G401 (cell line): ENCODE measurements around the gene OBSCN. TPM values are rescaled to one million over a fixed set of nuclear protein-coding genes. Genes with fewer than 3 reads are reported as not detected.
A peak's percentile ranks its signal among the peaks of the same experiment; 100 is the strongest.

Experiments
- DNase-seq: peaks from one replicate; pipeline ENCODE4 v3.0.0-alpha.2; 2015; ENCODE audit warnings: low spot score
- in situ Hi-C: cut with HindIII; loops from 2 replicates; pipeline ENCODE4 v1.10.0; 2016; ENCODE audit warnings: low sequenced_read_pairs, mixed read lengths
- total RNA-seq: library from RNA; depleted of rRNA; stranded (reverse); fragments of >200 nt; shearing (Covaris generic); gene quantifications from 2 replicates; pipeline ENCODE4 v1.2.3, GENCODE V29; 2014

Gene OBSCN
- total RNA-seq, 1 experiment from 2014 or later = 7.3 TPM

DNA sequence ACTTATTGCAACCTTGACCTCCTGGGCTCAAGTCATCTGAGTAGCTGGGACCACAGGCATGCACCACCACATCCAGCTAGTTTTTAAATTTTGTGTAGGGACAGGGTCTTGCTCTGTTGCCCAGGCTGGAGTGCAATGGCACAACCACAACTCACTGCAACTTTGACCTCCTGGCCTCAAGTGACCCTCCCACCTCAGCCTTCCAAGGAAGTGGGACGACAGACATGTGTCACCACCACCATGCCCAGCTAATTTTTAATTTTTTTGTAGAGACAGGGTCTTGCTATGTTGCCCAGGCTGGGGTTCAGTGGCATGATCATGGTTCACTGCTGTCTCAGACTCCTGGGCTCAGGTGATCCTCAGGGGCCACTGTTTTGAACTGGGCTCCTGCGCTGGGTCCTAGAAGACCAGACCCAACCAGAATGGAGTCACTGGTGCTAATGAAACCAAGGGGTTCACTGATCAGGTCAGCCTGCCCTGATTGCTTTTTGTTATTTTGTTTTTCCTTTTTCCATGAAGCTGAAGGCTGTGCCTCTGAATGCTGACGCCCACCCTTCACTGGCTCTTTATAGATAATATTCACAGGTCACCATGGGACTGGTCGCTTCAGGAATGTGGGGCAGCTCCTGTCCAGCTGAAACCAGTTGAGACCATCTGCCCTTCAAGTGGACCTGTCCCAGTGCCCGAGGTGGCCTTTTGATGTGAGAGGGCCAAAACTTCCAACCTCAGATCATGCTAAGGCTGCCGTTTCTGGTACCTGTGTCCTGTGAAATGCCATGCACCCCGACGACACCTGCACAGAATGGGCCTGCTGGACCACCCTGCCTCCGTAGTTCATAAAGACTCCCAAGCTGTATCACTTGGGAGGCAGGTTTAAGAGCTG lies 203.9 kb downstream of the OBSCN start:
- no peak for DNase-seq
- in situ Hi-C loops = no loop called here

GRCh38 chr1:228413241-228414010 lies 205.6 kb downstream of the OBSCN start:
- peak; percentile 29 for DNase-seq
- in situ Hi-C loops = no loop called here

GRCh38 chr1:228414511-228415211 lies 206.8 kb downstream of the OBSCN start:
- DNase-seq = peak; percentile 69
- in situ Hi-C loops = no loop called here

DNA sequence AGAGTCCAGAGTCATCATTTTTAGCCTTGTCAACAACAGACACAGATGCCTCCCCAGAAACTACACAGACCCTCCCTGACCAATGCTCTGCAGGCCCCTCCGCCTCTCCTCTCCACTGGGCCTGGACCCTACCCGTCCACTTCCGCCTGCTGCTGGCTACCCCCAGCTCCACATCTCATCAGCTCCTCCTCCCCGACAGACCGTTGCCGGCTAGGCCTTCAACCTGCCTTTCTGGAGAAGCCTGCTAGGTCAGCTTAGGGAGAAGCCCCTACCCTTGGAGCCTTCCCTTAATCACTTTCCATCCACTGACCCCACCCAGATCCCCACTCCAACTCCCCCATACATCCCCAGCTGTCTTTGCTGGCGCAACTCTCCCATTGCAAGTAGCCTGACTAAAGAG lies 207.4 kb downstream of the OBSCN start:
- DNase-seq = peak; percentile 55
- in situ Hi-C loops = no loop called here

GRCh38 chr1:228415853-228416216 lies 208.0 kb downstream of the OBSCN start:
- in situ Hi-C loops = no loop called here
- DNase-seq = no peak

DNA sequence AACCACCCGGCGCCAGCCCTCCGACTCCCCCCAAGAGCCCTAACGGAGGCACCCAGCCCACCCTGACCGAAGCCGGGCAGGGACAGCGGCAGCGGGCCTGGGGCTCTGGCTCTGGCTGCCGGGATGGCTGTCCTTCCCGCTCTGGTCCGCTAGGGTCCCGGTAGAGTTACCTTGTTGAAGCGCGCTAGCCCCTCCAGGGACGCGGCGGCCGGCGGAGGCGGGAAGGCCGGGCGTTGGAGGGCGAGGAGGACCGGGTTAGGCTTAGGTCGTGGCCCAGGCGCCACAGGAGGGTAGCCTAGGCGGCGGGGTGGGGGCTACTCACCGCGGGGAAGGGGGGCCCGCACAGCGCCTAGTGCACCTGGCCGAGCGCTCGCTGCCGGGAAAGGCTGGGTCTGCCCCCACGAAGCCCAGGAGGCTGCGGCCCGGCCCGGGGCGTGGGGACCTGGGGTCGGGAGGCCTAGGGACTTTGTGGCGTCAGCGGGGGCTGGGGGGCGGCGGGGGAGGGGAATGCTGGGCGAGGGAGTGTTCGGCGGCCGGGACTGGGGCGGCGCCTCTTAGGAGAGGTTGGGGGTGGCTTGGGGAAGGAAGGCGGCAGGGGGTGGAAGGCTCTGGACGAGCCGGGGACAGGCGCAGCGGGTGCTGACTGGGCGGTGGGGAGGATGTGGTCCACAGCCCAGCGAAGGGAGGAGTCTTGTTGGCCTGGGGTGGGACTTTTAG lies 208.5 kb downstream of the OBSCN start, which contains the start of gene TRIM17:
TRIM17 (minus strand) TSS at position 645 of the 717 bp plus-strand sequence. CDS start 1,789 bp downstream, outside the sequence.
- in situ Hi-C loops = no loop called here
- peak; percentile 43 for DNase-seq

DNA sequence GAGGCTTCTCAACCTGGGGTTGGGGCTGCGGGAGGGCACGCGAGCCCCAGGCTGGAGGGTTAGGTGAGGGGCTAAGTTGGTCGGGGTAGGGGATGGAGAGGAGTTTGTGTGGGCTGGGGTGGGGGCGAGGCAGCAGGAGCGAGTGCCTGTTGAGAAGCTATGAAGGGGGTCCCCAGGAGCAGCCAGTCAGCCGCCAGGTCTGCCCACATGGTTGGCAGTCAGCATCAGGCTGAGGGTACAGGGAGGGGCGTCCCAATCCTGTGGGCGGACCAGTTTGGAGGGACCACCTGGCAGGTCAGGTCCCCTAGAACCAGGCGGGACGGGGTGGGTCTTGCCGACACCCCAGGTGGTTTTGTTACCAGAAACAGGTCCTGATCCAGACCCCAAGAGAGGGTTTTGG lies 209.2 kb downstream of the OBSCN start:
- in situ Hi-C loops = no loop called here
- DNase-seq = no peak

DNA sequence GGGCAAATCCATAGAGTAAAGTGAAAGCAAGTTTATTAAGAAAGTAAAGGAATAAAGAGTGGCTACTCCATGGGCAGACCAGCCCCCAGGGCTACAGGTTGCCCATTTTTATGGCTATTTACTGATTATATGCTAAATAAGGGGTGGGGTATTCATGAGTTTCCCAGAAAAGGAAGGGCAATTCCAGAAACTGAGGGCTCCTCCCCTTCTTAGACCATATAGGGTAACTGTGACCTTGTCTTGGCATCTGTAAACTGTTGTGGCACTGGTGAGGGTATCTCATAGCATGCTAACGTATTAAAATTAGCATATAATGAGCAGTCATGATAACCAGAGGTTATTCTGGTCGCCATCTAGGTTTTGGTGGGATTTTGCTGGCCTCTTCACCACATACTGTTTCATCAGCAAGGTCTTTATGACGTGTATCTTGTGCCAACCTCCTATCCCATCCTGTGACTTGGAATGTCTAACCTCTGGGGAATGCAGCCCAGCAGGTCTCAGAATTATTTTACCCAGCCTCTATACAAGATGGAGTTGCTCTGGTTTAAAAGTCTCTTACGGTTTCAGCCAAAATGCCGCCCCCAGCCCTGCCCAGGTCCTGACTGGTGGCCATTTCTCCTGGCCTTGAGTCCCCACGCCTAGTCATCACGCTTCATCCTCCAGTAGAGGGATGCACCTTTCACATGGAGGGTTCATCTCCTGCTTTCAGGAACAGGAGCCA lies 209.8 kb downstream of the OBSCN start:
- in situ Hi-C loops = no loop called here
- DNase-seq = no peak

DNA sequence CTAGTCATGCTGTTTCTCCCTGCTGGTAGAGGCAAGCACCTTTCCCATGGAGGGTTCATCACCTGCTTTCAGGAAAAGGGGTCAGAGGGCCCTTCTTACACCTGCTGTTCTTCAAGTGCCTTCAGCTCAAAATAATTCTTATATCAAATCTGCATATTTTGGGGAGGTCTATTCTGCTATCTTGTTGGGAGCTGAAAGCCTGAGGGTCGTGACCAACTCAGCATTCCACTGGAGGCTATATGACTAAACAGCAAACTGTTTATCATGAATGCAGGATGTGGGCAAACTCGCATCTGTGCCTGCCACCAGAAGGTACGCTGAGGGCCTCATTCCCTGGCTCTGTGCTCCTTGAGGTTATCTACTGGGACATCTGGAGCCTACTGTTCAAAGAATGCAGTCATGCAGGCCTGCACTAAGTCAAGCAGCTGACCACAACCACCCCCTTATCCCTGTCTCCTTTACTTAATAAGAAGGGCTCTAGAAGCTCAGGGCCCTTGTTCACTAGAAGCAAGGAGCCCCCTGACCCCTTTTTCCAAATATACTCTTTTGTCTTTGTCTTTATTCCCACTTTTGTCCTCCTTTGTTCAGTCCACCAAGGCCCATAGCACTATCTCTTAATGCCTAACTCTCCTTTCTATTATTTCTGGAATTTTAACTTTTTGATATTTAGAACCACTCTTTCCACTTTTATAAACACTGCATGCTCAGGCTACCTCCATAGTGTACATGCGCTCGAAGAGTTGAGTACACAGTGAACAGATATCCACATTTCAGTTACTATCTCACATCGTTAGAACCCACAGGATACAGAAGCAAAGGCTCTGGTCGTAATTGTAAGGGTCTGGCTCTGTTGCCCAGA lies 213.4 kb downstream of the OBSCN start:
- in situ Hi-C loops = no loop called here
- no peak for DNase-seq

DNA sequence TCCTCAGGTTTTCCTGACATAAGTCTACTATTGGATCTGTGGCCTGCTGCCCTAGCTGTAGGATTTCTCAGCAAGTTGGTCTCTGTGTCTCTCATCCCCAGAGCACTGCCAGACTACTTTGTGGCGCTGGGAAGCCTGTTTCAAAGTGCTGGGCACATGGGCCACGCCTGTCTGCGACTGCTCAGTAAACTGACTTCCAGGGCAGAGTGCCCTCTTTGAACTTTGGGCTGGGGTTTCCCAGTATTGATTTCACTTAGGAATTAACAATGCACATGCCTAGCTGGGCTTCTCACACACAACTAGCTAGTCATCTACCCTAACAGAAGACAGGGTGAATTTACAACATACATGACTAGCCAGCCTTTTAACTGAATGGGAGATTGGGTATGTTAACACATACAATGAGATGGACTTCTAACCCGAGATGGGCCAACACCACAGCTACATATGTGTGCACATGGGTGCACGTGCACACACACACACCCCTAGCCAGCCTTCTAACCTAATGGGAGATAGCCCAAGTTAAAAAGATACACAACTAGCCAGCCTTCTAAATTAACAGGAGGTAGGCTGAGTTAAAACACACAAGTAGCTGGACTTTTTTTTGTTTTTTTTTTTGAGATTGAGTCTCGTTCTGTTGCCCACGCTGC lies 215.7 kb downstream of the OBSCN start:
- DNase-seq = no peak
- in situ Hi-C loops = no loop called here

DNA sequence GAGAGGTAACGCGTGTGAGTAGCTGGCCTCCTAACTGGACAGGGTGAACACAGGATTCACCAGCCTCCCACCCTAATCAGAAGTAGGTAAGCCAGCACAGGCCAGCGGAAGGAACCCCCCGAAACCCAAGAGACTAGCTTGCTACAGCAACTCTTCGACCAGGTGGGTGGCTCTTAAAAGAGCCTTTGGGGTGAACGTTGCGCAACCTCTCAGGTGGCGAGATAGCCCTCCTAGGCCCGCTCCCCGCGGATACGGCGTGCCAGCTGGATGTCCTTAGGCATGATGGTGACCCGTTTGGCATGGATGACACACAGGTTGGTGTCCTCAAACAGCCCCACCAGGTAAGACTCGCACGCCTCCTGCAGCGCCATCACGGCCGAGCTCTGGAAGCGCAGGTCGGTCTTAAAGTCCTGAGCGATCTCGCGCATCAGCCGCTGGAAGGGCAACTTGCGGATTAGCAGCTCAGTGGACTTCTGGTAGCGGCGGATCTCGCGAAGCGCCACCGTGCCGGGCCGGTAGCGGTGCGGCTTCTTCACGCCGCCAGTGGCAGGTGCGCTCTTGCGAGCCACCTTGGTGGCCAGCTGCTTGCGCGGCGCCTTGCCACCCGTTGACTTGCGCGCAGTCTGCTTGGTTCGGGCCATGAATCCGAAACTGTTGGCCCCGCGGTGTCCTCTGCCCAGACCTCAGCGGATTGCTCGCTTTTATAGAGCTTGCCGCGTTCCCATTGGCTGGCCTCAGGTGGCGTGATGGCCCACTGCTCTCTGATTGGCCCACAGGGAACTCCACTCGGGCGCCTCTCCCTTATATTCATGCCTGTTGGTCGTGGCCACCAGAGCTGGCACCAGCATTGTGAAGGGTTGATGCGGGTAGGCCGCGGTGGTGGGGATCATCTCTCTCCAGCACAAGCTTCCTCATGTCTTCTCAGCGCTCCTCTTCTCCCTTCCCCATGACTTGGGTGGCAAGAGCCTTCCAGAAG lies 217.1 kb downstream of the OBSCN start:
- DNase-seq = no peak
- in situ Hi-C loops = no loop called here

- in situ Hi-C loops = no loop called here
These were observed 218.8 kb downstream of the OBSCN start for GRCh38 chr1:228426518-228427175.

DNA sequence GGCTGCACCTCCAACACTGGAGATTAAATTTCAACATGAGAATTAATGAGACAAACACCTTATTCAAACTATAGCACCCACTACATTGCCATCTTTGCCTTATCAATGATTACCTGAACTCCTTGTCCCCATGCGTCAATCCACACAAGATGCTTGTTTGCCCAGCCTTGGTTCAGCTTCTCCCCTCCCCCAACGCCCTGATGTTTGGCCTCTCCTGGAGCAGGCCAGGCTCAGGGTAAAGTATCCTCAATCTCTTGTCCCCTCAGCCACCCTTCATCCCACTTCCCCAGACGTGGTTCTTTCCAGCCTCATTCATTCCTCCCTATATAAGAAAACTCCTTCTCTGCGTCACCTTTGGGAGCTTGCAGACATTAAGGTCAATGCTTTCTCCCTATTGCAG lies 220.6 kb downstream of the OBSCN start:
- in situ Hi-C loops = no loop called here
- no peak for DNase-seq

More at GRCh38 chr1:228426518-228427175, 218.8 kb downstream of the OBSCN start:
- no peak for DNase-seq
